ENCODE data around the gene PHACTR2. TPM values are rescaled to one million over a fixed set of nuclear protein-coding genes. Genes with fewer than 3 reads are reported as not detected.

PHACTR2 gene
- total RNA-seq, 1 donor from 2014 or later: 71.0 TPM

DNA sequence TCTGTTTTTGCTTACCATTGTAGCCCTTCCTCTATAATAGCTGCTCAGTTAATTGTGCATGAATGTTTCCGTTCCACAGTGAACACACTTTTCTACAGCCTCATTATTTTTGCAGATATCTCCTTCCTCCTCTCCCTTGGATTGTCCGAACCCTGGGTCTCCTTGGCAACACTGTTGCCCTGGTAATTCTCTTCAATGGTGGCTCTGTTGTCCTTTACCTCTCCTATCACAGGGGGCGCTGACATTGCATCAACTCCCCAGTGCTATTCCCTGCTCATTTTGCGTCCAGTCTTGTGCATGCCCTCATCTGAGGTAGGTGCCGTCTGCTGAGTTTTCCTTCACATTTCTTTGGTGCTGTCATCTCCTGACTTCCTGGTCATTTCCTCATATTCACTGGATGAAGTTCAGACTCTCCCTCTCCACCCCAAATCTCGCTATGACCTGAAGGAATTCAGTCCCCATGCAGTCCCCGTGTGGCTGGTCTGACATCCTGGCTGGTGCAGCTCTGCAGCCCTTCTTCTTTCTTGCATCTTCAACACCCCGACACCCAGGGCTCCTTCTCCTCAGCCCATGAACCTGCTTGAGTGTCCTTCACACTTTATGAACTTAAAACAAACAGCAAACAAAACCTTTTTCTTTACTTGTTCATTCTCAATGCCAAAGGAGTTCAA lies 21.1 kb downstream of the PHACTR2 start:
- H3K27ac ChIP-seq (replicated peaks): peak overlapping the region; percentile 81
- intact Hi-C loops (cut with micrococcal nuclease): loop anchor here (10.0 kb wide), 1 partner anchor 46 kb away; no protein-coding TSS in a partner anchor

DNA sequence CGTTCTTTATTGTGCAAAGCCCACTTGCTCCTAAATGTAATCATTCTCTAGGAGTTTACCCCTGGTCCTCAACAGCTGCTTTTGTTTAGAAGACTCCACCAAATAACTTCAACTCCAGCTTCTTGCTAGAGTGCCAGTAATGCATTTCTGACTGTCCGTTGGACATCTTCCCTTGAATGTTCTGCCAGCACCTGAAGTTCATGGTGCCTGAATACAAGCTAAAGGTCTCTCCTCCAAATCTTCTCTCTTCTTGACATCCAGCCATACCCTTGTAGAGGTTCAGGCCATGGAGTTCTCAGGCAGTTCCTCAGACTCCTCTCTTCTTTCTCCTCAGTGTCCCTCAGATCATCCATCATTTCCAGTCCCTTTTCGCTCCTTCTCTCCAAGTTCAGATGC lies 21.7 kb downstream of the PHACTR2 start:
- no peaks in the 10 kb centered on the region for H3K27me3 ChIP-seq (ENCODE audit: low read depth)
- no peak for DNase-seq
- intact Hi-C loops (cut with micrococcal nuclease): loop anchor here (10.0 kb wide), 1 partner anchor 45 kb away; no protein-coding TSS in a partner anchor
- H3K36me3 ChIP-seq: no peaks in the 10 kb centered on the region
- H3K4me3 ChIP-seq: no peak overlapping the region
- H3K27ac ChIP-seq (replicated peaks): peak overlapping the region; percentile 81
- peaks cover 90% of the 10 kb centered on the region for H3K4me1 ChIP-seq
- TF ChIP-seq, protein P1, sequence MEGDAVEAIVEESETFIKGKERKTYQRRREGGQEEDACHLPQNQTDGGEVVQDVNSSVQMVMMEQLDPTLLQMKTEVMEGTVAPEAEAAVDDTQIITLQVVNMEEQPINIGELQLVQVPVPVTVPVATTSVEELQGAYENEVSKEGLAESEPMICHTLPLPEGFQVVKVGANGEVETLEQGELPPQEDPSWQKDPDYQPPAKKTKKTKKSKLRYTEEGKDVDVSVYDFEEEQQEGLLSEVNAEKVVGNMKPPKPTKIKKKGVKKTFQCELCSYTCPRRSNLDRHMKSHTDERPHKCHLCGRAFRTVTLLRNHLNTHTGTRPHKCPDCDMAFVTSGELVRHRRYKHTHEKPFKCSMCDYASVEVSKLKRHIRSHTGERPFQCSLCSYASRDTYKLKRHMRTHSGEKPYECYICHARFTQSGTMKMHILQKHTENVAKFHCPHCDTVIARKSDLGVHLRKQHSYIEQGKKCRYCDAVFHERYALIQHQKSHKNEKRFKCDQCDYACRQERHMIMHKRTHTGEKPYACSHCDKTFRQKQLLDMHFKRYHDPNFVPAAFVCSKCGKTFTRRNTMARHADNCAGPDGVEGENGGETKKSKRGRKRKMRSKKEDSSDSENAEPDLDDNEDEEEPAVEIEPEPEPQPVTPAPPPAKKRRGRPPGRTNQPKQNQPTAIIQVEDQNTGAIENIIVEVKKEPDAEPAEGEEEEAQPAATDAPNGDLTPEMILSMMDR (IDR thresholded peaks at IDR 0.05; ENCODE audit: borderline replicate concordance): no peak
- H3K9me3 ChIP-seq (replicated peaks): no peaks in the 10 kb centered on the region

More for the DNA sequence above, 21.1 kb downstream of the PHACTR2 start:
- Histone ChIP-seq H3K4me3 (no peak overlapping the region), H3K27me3 (ENCODE audit: low read depth) (no peaks in the 10 kb centered on the region), H3K9me3 (replicated peaks) (no peaks in the 10 kb centered on the region), H3K36me3 (no peaks in the 10 kb centered on the region), H3K4me1 (peaks cover 95% of the 10 kb centered on the region)
- DNase-seq: no peak
- TF ChIP-seq, protein P1 (IDR thresholded peaks at IDR 0.05; ENCODE audit: borderline replicate concordance): no peak

DNA sequence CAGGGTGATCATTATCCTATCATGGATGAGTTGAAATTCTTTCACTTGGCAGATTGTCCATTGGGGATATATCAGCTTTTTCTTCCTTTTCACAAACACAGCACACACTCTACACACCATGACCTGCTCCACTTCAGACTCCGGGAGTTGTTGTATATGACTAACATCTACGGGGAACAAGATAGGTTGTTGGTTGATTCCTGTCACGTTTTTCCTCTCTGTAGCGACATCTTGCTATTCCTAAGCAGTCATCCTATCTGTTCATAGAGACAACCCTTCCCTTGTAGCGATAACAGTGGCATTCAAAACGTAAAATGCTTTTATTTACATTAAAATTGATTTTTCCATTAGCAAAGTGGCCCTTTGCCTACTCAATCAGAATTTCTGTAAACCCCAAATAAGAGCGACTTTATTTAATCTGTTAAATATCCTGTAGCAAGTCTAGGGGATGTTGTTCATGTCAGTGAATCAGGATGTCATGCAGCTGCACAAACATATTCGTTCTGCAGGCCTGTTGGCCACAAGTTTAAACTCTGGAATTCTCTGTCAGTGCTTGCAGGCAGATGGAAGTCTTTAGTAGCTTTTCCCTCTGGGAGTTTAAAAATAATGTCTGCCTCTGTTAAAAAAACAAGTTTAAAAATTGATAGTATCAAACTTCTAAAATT lies 23.1 kb downstream of the PHACTR2 start:
- Histone ChIP-seq H3K9me3 (replicated peaks) (no peaks in the 10 kb centered on the region), H3K4me1 (peaks cover 76% of the 10 kb centered on the region), H3K36me3 (no peaks in the 10 kb centered on the region), H3K27ac (replicated peaks) (peak overlapping the region; percentile 81), H3K4me3 (peak overlapping the region; percentile 37), H3K27me3 (ENCODE audit: low read depth) (no peaks in the 10 kb centered on the region)
- DNase-seq: no peak
- TF ChIP-seq, protein P1 (IDR thresholded peaks at IDR 0.05; ENCODE audit: borderline replicate concordance): no peak
- intact Hi-C loops (cut with micrococcal nuclease): no loop called here

DNA sequence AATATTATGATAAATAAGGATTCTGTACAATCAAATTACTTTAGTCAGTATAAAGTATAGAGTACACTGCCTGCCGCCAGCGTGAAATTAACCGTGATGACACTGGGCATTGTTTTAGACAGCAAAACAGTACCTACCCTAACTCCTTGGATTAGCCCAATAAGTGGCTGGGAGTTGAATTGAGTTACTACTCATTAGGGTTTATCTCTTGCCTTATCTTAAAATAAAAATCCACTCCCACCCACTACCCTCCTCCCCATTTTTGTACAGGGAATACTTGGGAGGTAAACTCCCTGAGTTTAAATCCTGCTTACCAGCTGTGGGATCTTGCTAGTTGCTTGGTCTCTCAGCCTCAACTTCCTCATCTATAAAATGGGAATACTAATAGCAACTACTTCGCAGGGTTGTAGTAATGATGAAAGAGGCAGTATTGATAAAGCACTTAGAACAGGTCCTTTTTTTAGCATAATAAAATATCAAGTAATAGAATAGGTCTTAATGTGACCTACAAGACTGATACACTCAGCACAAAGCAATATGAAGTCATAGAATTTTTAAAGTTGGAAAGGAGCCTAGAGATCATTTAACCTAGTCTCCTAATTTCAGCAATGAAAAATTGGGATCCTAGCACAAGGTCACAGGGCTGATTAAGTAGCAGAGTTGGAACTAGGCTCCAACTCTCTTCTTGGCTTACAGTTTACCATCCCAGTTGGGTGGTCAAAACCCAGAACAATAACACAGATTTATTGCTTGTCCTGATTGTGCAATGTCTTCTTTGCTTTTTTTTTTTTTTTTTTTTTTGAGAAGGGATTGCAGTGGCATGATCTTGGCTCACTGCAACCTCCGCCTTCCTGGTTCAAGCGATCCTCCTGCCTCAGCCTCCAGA lies 23.8 kb downstream of the PHACTR2 start:
- DNase-seq: no peak
- Histone ChIP-seq H3K9me3 (replicated peaks) (no peaks in the 10 kb centered on the region), H3K36me3 (no peaks in the 10 kb centered on the region), H3K27me3 (ENCODE audit: low read depth) (no peaks in the 10 kb centered on the region), H3K4me1 (peaks cover 73% of the 10 kb centered on the region), H3K27ac (replicated peaks) (peak overlapping the region; percentile 81), H3K4me3 (peak overlapping the region; percentile 37)
- TF ChIP-seq, protein P1 (IDR thresholded peaks at IDR 0.05; ENCODE audit: borderline replicate concordance): no peak
- intact Hi-C loops (cut with micrococcal nuclease): no loop called here

DNA sequence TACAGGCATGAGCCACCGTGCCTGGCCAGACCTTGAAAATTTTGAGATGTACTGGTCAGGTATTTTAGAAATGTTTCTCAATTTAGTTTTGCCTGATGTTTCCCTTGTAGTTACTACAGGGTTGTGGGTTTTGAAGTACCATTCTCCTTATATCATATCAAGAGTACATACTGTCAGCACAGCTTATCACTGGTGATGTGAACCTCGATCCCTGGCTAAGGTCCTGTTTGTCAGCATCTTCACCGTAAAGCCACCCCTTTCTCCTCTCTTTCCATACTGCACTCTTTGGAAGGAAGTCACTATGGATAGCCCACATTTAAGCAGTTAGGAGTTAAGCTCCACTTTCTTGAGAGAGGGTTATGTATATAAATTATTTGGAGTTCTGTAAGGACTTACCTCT lies 27.8 kb downstream of the PHACTR2 start:
- Histone ChIP-seq H3K36me3 (no peaks in the 10 kb centered on the region), H3K27me3 (ENCODE audit: low read depth) (no peaks in the 10 kb centered on the region), H3K4me3 (no peak overlapping the region), H3K27ac (replicated peaks) (no peak overlapping the region), H3K4me1 (peaks cover 51% of the 10 kb centered on the region), H3K9me3 (replicated peaks) (no peaks in the 10 kb centered on the region)
- intact Hi-C loops (cut with micrococcal nuclease): no loop called here
- DNase-seq: no peak
- TF ChIP-seq, protein P1 (IDR thresholded peaks at IDR 0.05; ENCODE audit: borderline replicate concordance): no peak

Measured in left ventricle myocardium inferior (tissue), 1 donor.